SK-N-MC (cell line): Measurements from ENCODE around the gene LRRC61.

Source experiments
- EZH2 ChIP-seq: fragments of 200-600 bp; sonication (generic); IDR thresholded peaks from one replicate; pipeline ENCODE4 v1.6.1; 2017; ENCODE audit warnings: antibody characterized with exemption
- POLR2AphosphoS5 ChIP-seq: IDR thresholded peaks from 2 replicates; pipeline ENCODE4 v1.6.1; 2012; ENCODE audit warnings: mild to moderate bottlenecking, low read depth, low read length, borderline replicate concordance

DNA sequence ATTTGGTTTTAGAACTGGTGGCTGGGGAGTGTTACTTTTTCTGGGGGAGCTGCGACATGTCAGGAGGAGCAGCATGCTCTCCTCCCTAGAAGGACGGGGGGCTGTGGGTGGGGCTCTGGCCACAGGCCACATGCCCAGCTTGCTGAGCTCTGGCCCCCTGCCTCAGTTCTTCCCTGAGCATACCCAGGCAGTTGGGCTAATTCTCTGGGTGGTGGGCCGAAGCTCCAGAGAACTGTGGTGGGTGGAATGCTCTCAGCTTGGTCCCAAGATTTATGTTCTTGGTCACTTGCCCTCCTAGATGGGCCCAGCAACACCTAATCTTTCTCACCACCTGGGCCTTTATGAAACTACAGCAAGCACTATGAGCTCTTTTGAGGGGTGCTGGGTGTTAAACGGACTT, 50.9 kb downstream of the LRRC61 start:
- TF ChIP-seq EZH2 (no peak), POLR2AphosphoS5 (no peak)
